IMR-90 (cell line): Measurements from ENCODE around the gene STAMBPL1. TPM values are rescaled to one million over a fixed set of nuclear protein-coding genes. Genes with fewer than 3 reads are reported as not detected.

Source experiments
- ATAC-seq: fragments of 200-7000 bp; cut with Tn5 transposase; 2 replicates; pipeline ENCODE4 v1.9.1; 2020; ENCODE audit warnings: low read depth, mild to moderate bottlenecking, moderate library complexity
- BruUV-seq: library from RNA; stranded (reverse); fragments of 400-500 nt; replicated peaks from 2 replicates; lab custom pipeline; 2021; lab: Mats Ljungman, UMichigan
- CTCF ChIA-PET: fragments of 300-600 bp; formaldehyde crosslinking; extraction: SDS; loops from one replicate; lab custom pipeline; 2021; ENCODE audit warnings: antibody characterized with exemption; lab: Yijun Ruan, JAX
- POLR2A ChIA-PET: fragments of 300-600 bp; sonication (Branson Sonifier 250); formaldehyde crosslinking; loops from one replicate; lab custom pipeline; 2022; ENCODE audit warnings: antibody characterized with exemption; ENCODE audit not compliant: unreplicated experiment; lab: Charles Lee
- DNase-seq: peaks from one replicate; pipeline ENCODE4 v3.0.0; 2013
- H2AFZ ChIP-seq: replicated peaks from 2 replicates; pipeline ENCODE3; 2013; ENCODE audit warnings: low read length, mild to moderate bottlenecking; ENCODE audit not compliant: poor library complexity
- H2AK5ac ChIP-seq: 2 replicates; pipeline ENCODE4 v1.6.1; 2013; ENCODE audit warnings: low read depth, low read length, inconsistent platforms
- H2AK9ac ChIP-seq: replicated peaks from 2 replicates; pipeline ENCODE3; 2013; ENCODE audit warnings: mild to moderate bottlenecking, low read depth, low read length, moderate library complexity; ENCODE audit not compliant: poor library complexity
- H2BK120ac ChIP-seq: 2 replicates; pipeline ENCODE4 v1.6.1; 2013; ENCODE audit warnings: low read depth, low read length, inconsistent platforms
- H2BK15ac ChIP-seq: 3 replicates; pipeline ENCODE4 v1.6.1; 2013; ENCODE audit warnings: low read depth, low read length, inconsistent platforms
- H2BK20ac ChIP-seq: 2 replicates; pipeline ENCODE4 v1.6.1; 2013; ENCODE audit warnings: low read depth, mild to moderate bottlenecking, inconsistent platforms, low read length, moderate library complexity
- H2BK5ac ChIP-seq: 2 replicates; pipeline ENCODE4 v1.6.1; 2013; ENCODE audit warnings: mild to moderate bottlenecking, low read depth, low read length, inconsistent platforms; ENCODE audit not compliant: poor library complexity, severe bottlenecking
- H3K14ac ChIP-seq: replicated peaks from 2 replicates; pipeline ENCODE4 v1.6.1; 2013; ENCODE audit warnings: low read depth, low read length, inconsistent platforms
- H3K18ac ChIP-seq: 2 replicates; pipeline ENCODE4 v1.6.1; 2013; ENCODE audit warnings: low read depth, low read length, control low read depth
- H3K23ac ChIP-seq: 2 replicates; pipeline ENCODE4 v1.6.1; 2013; ENCODE audit warnings: low read depth, low read length, inconsistent platforms
- H3K27ac ChIP-seq: 2 replicates; pipeline ENCODE4 v1.5.1; 2013; ENCODE audit warnings: mild to moderate bottlenecking, control low read depth, low read length; ENCODE audit not compliant: insufficient read depth
- H3K27me3 ChIP-seq: 2 replicates; pipeline ENCODE4 v1.6.1; 2013; ENCODE audit warnings: low read length; ENCODE audit not compliant: control insufficient read depth, insufficient read depth
- H3K36me3 ChIP-seq: 2 replicates; pipeline ENCODE4 v1.6.1; 2013; ENCODE audit warnings: low read length, mixed read lengths; ENCODE audit not compliant: control insufficient read depth, insufficient read depth
- H3K4ac ChIP-seq: 2 replicates; pipeline ENCODE4 v1.6.1; 2013; ENCODE audit warnings: low read depth, low read length, inconsistent platforms
- H3K4me1 ChIP-seq: 2 replicates; pipeline ENCODE4 v1.6.1; 2013; ENCODE audit warnings: low read length, mixed read lengths; ENCODE audit not compliant: control insufficient read depth, insufficient read depth
- H3K4me2 ChIP-seq: 2 replicates; pipeline ENCODE4 v1.6.1; 2013; ENCODE audit warnings: low read depth, mild to moderate bottlenecking, control low read depth, low read length, moderate library complexity
- H3K4me3 ChIP-seq: 2 replicates; pipeline ENCODE4 v1.5.1; 2013; ENCODE audit warnings: low read depth, mild to moderate bottlenecking, control low read depth, low read length, moderate library complexity; ENCODE audit not compliant: insufficient read depth
- H3K56ac ChIP-seq: 2 replicates; pipeline ENCODE4 v1.6.1; 2013; ENCODE audit warnings: low read length, inconsistent platforms; ENCODE audit not compliant: insufficient read depth; ENCODE audit errors: extremely low read depth
- H3K79me1 ChIP-seq, 2 experiments: 2 replicates each; pipeline ENCODE4 v1.6.1; 2013; ENCODE audit warnings: low read length in 2 of 2, inconsistent platforms in 1 of 2, low read depth in 1 of 2
- H3K9ac ChIP-seq: 2 replicates; pipeline ENCODE4 v1.6.1; 2013; ENCODE audit warnings: low read depth, low read length, control low read depth
- H3K9me1 ChIP-seq: 2 replicates; pipeline ENCODE4 v1.6.1; 2013; ENCODE audit warnings: low read length, inconsistent platforms; ENCODE audit not compliant: insufficient read depth
- H3K9me3 ChIP-seq: 2 replicates; pipeline ENCODE4 v1.6.1; 2013; ENCODE audit warnings: low read length; ENCODE audit not compliant: control insufficient read depth, insufficient read depth
- H4K20me1 ChIP-seq: 2 replicates; pipeline ENCODE4 v1.6.1; 2013; ENCODE audit warnings: low read length, inconsistent platforms; ENCODE audit not compliant: insufficient read depth
- H4K5ac ChIP-seq: 2 replicates; pipeline ENCODE4 v1.6.1; 2013; ENCODE audit warnings: mild to moderate bottlenecking, low read depth, low read length, control low read depth
- H4K8ac ChIP-seq, 2 experiments: 2 replicates each; pipeline ENCODE4 v1.6.1; 2013; ENCODE audit warnings: low read depth in 2 of 2, low read length in 2 of 2, control low read depth in 1 of 2, inconsistent platforms in 1 of 2
- H4K91ac ChIP-seq: 2 replicates; pipeline ENCODE4 v1.6.1; 2013; ENCODE audit warnings: low read depth, low read length, inconsistent platforms; ENCODE audit not compliant: insufficient read depth
- BHLHE40 ChIP-seq: fragments of 150-350 bp; IDR thresholded peaks from 2 replicates; pipeline ENCODE4 v1.6.1; 2016; ENCODE audit warnings: mild to moderate bottlenecking, low read depth, low read length
- CEBPB ChIP-seq: IDR thresholded peaks from 2 replicates; pipeline ENCODE4 v1.6.1; 2012; ENCODE audit warnings: low read depth, low read length, improper control_type of control experiment
- CHD1 ChIP-seq: IDR thresholded peaks from 2 replicates; pipeline ENCODE4 v1.6.1; 2012; ENCODE audit warnings: low read depth, low read length, improper control_type of control experiment
- FOS ChIP-seq: fragments of 150-350 bp; IDR thresholded peaks from 2 replicates; pipeline ENCODE4 v1.6.1; 2016; ENCODE audit warnings: low read depth, low read length
- MXI1 ChIP-seq: IDR thresholded peaks from 2 replicates; pipeline ENCODE4 v1.6.1; 2012; ENCODE audit warnings: low read depth, mild to moderate bottlenecking, low read length, moderate library complexity, borderline replicate concordance
- NFE2L2 ChIP-seq: fragments of 150-350 bp; IDR thresholded peaks from 2 replicates; pipeline ENCODE4 v1.6.1; 2016; ENCODE audit warnings: low read depth, mild to moderate bottlenecking, low read length
- POLR2A ChIP-seq: IDR thresholded peaks from 2 replicates; pipeline ENCODE4 v1.6.1; 2012; ENCODE audit warnings: mild to moderate bottlenecking, low read depth, low read length
- RAD21 ChIP-seq: IDR thresholded peaks from 2 replicates; pipeline ENCODE4 v1.6.1; 2012; ENCODE audit warnings: low read length, improper control_type of control experiment
- RCOR1 ChIP-seq: IDR thresholded peaks from 2 replicates; pipeline ENCODE4 v1.6.1; 2012; ENCODE audit warnings: mild to moderate bottlenecking, low read length, improper control_type of control experiment; ENCODE audit not compliant: insufficient replicate concordance
- SMC3 ChIP-seq: fragments of 150-350 bp; IDR thresholded peaks from 2 replicates; pipeline ENCODE4 v1.6.1; 2016; ENCODE audit warnings: low read depth, mild to moderate bottlenecking, antibody characterized with exemption, low read length, moderate library complexity
- WGBS, 2 experiments: methylation state at CpG; one replicate each; pipeline versions ENCODE4 v1.1.5 to v1.1.7; 2013; ENCODE audit warnings: missing lambda C conversion rate in 2 of 2; ENCODE audit not compliant: insufficient read length in 1 of 2; ENCODE audit errors: extremely low coverage in 2 of 2; 5-methylcytosine and 5-hydroxymethylcytosine counted together
- dilution Hi-C: fragments of 300-500 bp; cut with HindIII; formaldehyde crosslinking; loops from one replicate; pipeline ENCODE4 v1.14.3; 2018; ENCODE audit warnings: low sequenced_read_pairs; ENCODE audit not compliant: unreplicated experiment
- in situ Hi-C: fragments of 300-500 bp; cut with MboI; formaldehyde crosslinking; loops from 3 replicates; pipeline ENCODE4 v1.14.3; 2019; ENCODE audit warnings: low sequenced_read_pairs, inconsistent platforms, mixed read lengths
- intact Hi-C: fragments of 100-400 bp; cut with micrococcal nuclease; formaldehyde crosslinking; loops from 2 replicates; pipeline ENCODE4 v1.10.0; 2022
- polyA plus RNA-seq, 3 experiments: library from polyadenylated mRNA; depleted of rRNA; stranded (reverse); fragments of >200 nt; gene quantifications; 2 replicates each; pipeline ENCODE4 v1.2.3, GENCODE V29; 2012; ENCODE audit warnings: low replicate concordance in 1 of 3
- total RNA-seq: library from RNA; depleted of rRNA; stranded (reverse); fragments of >200 nt; gene quantifications from 2 replicates; pipeline ENCODE4 v1.2.3, GENCODE V29; 2012
- TF ChIP-seq, protein P1 (sequence below): conservative IDR thresholded peaks from 2 replicates; pipeline ENCODE4 v1.5.1; 2012; ENCODE audit warnings: mild to moderate bottlenecking, low read depth, low read length, improper control_type of control experiment
- TF ChIP-seq, protein P2 (sequence below): fragments of 150-350 bp; IDR thresholded peaks from 2 replicates; pipeline ENCODE4 v1.6.1; 2016; ENCODE audit warnings: low read depth, mild to moderate bottlenecking, low read length, moderate library complexity, borderline replicate concordance

Gene STAMBPL1
- total and polyA plus RNA-seq, 2 of the 4 experiments (the other 2 are of a cell fraction), result 26.8 to 28.1 TPM

DNA sequence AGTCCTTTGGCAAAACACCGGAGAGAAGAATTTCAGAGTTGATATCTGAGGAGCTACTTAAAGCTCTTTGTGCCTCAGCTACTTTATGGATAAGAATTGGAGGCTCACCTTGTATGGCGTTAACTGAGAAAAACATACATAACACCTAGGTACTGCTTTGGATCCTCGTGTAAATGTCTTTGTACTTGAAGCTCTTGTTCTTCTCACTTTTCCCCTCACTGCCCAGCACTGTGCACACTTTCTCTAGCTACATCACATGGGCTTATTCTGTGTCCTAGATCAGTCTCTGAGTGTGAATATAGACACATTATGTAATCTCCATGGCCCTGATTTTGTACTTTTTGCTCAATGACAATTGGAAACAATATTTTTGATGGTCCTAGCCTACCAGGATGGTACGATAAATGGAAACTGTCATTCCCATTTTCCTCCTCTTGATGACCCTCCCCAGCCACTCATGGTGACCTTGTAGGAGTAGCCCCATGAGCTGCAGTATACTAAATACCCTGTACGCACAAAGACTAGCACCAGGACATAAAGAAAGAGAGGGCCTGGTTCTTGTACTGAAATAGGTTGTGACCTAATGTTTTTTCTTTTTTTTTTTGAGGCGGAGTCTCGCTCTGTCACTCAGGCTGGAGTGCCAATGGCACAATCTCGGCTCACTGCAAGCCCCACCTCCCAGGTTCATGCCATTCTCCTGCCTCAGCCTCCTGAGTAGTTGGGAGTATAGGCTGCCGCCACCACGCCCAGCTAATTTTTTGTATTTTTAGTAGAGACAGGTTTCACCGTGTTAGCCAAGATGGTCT lies 22.1 kb downstream of the STAMBPL1 start:
- Histone ChIP-seq H3K9me3 (no peaks in the 10 kb centered on the region), H3K79me1 (peaks cover 42 to 81% of the 10 kb centered on the region in 2 experiments), H2AK9ac (peak overlapping the region; percentile 44), H3K23ac (peak overlapping the region; percentile 91), H2BK20ac (peak overlapping the region; percentile 96), H3K27ac (peak overlapping the region; percentile 31; the same call in 1 of the 2 replicates), H2AK5ac (peak overlapping the region; percentile 79), H2BK120ac (peak overlapping the region; percentile 82), H4K20me1 (no peaks in the 10 kb centered on the region; the same call in 1 of the 2 replicates), H4K91ac (0 out of 2 replicates have a peak overlapping the region, but pooled peaks have one; percentile 10), H3K27me3 (no peaks in the 10 kb centered on the region), H2BK15ac (peak overlapping the region; percentile 86), H4K5ac (peak overlapping the region; percentile 65; the same call in 1 of the 2 replicates), H3K9ac (no peak overlapping the region), H3K4me3 (no peak overlapping the region), H3K4ac (peak overlapping the region; percentile 94), H4K8ac (peak overlapping the region; percentile 43 to 46; a peak in 2 of 4 replicates), H3K4me1 (peaks cover 20% of the 10 kb centered on the region), H3K14ac (peak overlapping the region; percentile 84), H3K18ac (peak overlapping the region; percentile 79; the same call in 1 of the 2 replicates), H2AFZ (no peak overlapping the region), H2BK5ac (peak overlapping the region; percentile 94), H3K4me2 (peak overlapping the region; percentile 7; the same call in 1 of the 2 replicates), H3K36me3 (peaks cover 35% of the 10 kb centered on the region), H3K9me1 (peaks cover 23% of the 10 kb centered on the region), H3K56ac (peak overlapping the region; percentile 15; the same call in 1 of the 2 replicates)
- intact Hi-C loops (no loop called here), in situ Hi-C loops (no loop called here), dilution Hi-C loops (no loop called here)
- no CpG with 5 or more reads among the region's 11 CpGs for WGBS, 2 experiments
- DNase-seq, result no peak
- no peak for ATAC-seq
- BruUV-seq, result no TSS peak
- POLR2A ChIA-PET, result no interaction called here
- CTCF ChIA-PET, result interaction anchor here (0.6 kb wide), 1 partner anchor 580 kb away, joined by 3 read pairs; no protein-coding TSS in a partner anchor
- TF ChIP-seq MXI1 (no peak), RCOR1 (no peak), BHLHE40 (no peak), CEBPB (no peak), SMC3 (no peak), RAD21 (no peak), FOS (no peak), NFE2L2 (no peak), CHD1 (no peak), POLR2A (no peak)
- TF ChIP-seq, protein P1, sequence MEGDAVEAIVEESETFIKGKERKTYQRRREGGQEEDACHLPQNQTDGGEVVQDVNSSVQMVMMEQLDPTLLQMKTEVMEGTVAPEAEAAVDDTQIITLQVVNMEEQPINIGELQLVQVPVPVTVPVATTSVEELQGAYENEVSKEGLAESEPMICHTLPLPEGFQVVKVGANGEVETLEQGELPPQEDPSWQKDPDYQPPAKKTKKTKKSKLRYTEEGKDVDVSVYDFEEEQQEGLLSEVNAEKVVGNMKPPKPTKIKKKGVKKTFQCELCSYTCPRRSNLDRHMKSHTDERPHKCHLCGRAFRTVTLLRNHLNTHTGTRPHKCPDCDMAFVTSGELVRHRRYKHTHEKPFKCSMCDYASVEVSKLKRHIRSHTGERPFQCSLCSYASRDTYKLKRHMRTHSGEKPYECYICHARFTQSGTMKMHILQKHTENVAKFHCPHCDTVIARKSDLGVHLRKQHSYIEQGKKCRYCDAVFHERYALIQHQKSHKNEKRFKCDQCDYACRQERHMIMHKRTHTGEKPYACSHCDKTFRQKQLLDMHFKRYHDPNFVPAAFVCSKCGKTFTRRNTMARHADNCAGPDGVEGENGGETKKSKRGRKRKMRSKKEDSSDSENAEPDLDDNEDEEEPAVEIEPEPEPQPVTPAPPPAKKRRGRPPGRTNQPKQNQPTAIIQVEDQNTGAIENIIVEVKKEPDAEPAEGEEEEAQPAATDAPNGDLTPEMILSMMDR, result no peak
- TF ChIP-seq, protein P2, sequence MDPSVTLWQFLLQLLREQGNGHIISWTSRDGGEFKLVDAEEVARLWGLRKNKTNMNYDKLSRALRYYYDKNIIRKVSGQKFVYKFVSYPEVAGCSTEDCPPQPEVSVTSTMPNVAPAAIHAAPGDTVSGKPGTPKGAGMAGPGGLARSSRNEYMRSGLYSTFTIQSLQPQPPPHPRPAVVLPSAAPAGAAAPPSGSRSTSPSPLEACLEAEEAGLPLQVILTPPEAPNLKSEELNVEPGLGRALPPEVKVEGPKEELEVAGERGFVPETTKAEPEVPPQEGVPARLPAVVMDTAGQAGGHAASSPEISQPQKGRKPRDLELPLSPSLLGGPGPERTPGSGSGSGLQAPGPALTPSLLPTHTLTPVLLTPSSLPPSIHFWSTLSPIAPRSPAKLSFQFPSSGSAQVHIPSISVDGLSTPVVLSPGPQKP, result no peak
